Esophagus squamous epithelium (tissue), 4 donors: ENCODE measurements around the gene TFF3.

Source experiments
- POLR2A ChIP-seq, 4 donors: fragments of 450-650 bp; IDR thresholded peaks; one replicate each; pipeline ENCODE4 v1.6.1; 2017; ENCODE audit warnings: antibody characterized with exemption in 4 of 4, mild to moderate bottlenecking in 4 of 4, moderate library complexity in 3 of 4
- TF ChIP-seq, protein P1 (sequence below), 6 experiments: fragments of 450-650 bp in 4 of 6; fragments of 200-600 bp in 2 of 6; sonication (generic) in 2 of 6; IDR thresholded peaks; one replicate each; pipeline ENCODE4 v1.5.1; 2016 to 2019; ENCODE audit warnings: antibody characterized with exemption in 6 of 6, mild to moderate bottlenecking in 4 of 6, moderate library complexity in 4 of 6

DNA sequence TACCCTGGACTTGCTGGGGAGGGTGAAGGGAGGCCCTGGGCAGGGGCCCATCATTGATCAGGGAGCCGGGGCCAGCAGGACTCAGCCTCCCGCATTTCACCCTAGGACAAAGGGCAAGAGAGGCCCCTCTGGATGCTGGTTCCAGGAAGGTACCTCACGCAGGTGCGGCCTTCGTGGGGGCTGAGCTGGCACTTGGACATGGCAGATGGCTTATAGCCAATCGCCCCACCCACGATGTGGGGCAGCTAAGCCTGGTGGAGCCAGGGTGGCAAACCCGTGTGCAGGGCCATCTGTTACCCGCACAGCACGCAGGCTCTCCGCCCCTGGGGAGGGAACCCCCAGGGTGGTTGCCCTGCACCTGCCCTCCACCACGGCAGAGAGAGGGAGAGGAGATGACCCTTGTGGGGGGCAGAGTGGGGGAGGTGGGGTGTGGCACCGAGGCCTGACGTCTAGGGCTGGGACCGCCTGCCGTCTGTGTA is 2.5 kb downstream of the TFF3 start:
- TF ChIP-seq, protein P1, sequence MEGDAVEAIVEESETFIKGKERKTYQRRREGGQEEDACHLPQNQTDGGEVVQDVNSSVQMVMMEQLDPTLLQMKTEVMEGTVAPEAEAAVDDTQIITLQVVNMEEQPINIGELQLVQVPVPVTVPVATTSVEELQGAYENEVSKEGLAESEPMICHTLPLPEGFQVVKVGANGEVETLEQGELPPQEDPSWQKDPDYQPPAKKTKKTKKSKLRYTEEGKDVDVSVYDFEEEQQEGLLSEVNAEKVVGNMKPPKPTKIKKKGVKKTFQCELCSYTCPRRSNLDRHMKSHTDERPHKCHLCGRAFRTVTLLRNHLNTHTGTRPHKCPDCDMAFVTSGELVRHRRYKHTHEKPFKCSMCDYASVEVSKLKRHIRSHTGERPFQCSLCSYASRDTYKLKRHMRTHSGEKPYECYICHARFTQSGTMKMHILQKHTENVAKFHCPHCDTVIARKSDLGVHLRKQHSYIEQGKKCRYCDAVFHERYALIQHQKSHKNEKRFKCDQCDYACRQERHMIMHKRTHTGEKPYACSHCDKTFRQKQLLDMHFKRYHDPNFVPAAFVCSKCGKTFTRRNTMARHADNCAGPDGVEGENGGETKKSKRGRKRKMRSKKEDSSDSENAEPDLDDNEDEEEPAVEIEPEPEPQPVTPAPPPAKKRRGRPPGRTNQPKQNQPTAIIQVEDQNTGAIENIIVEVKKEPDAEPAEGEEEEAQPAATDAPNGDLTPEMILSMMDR (IDR thresholded peaks at IDR 0.05) = no peak
- no peak for TF ChIP-seq POLR2A (IDR thresholded peaks at IDR 0.05)
